Aorta (tissue), 5 donors: ENCODE results near the gene AKAP12. TPM values are rescaled to one million over a fixed set of nuclear protein-coding genes. Genes with fewer than 3 reads are reported as not detected.

Experiments
- ATAC-seq: fragments of 200-7000 bp; cut with Tn5 transposase; one replicate; pipeline ENCODE4 v1.9.1; 2022; ENCODE audit warnings: moderate library complexity; ENCODE audit not compliant: low FRiP score
- DNase-seq, 2 donors: peaks; one replicate each; pipeline ENCODE4 v3.0.0-alpha.2; 2020
- H3K27ac ChIP-seq, 2 donors: one replicate each; pipeline ENCODE4 v1.5.1; 2013; ENCODE audit warnings: low read length in 2 of 2, mild to moderate bottlenecking in 2 of 2, moderate library complexity in 2 of 2, control low read depth in 1 of 2, inconsistent platforms in 1 of 2, low read depth in 1 of 2
- H3K27me3 ChIP-seq, 2 donors: one replicate each; pipeline ENCODE4 v1.6.1; 2013; ENCODE audit warnings: control low read depth in 1 of 2, low read length in 1 of 2, mild to moderate bottlenecking in 1 of 2, moderate library complexity in 1 of 2; ENCODE audit not compliant: insufficient read depth in 2 of 2, control insufficient read depth in 1 of 2
- H3K36me3 ChIP-seq, 2 donors: one replicate each; pipeline ENCODE4 v1.6.1; 2013; ENCODE audit warnings: control low read depth in 1 of 2, low read length in 1 of 2, mild to moderate bottlenecking in 1 of 2; ENCODE audit not compliant: insufficient read depth in 2 of 2, control insufficient read depth in 1 of 2
- H3K4me1 ChIP-seq, 2 donors: one replicate each; pipeline ENCODE4 v1.6.1; 2013; ENCODE audit warnings: low read length in 2 of 2, control low read depth in 1 of 2, mild to moderate bottlenecking in 1 of 2, moderate library complexity in 1 of 2; ENCODE audit not compliant: insufficient read depth in 2 of 2, control insufficient read depth in 1 of 2
- H3K4me3 ChIP-seq, 2 donors: one replicate each; pipeline ENCODE4 v1.5.1; 2013; ENCODE audit warnings: low read length in 2 of 2, control low read depth in 1 of 2, mild to moderate bottlenecking in 1 of 2
- H3K9me3 ChIP-seq: one replicate; pipeline ENCODE4 v1.6.1; 2013; ENCODE audit warnings: mild to moderate bottlenecking, low read length; ENCODE audit not compliant: control insufficient read depth
- WGBS, 2 donors: extraction: QIAGEN DNeasy Blood & Tissue Kit; methylation state at CpG; one replicate each; pipeline ENCODE4 v1.1.7; 2013; 5-methylcytosine and 5-hydroxymethylcytosine counted together
- intact Hi-C, 2 donors: fragments of 100-400 bp; cut with DNase I; formaldehyde crosslinking; loops; one replicate each; pipeline versions ENCODE4 v1.14.2 to v1.15.0; 2022
- polyA plus RNA-seq, 2 donors: library from polyadenylated mRNA; stranded (reverse); fragments of 200-250 nt; gene quantifications; one replicate each; pipeline ENCODE4 v1.2.3, GENCODE V29; 2013
- total RNA-seq, 2 donors: library from RNA; stranded (reverse); fragmentation: NEBNext Ultra II Directional; extraction: Animal tissue kit (Norgen Biotek cat#: 25700); gene quantifications; one replicate each; pipeline ENCODE4 v1.2.1, GENCODE V29; 2021
- donor health status: healthy with polysubstance abuse.
- donor health status: Bipolar disorder and iron deficiency.
- donor health status: DM: no; HTN: no; CAD: no.
- donor health status: DM: no; HTN: no; CAD: no.
- donor health status: DM: yes; HTN: yes; CAD: no.

Gene AKAP12
- total and polyA plus RNA-seq, 4 donors: 19.2 to 101 (median 73.5) TPM

DNA sequence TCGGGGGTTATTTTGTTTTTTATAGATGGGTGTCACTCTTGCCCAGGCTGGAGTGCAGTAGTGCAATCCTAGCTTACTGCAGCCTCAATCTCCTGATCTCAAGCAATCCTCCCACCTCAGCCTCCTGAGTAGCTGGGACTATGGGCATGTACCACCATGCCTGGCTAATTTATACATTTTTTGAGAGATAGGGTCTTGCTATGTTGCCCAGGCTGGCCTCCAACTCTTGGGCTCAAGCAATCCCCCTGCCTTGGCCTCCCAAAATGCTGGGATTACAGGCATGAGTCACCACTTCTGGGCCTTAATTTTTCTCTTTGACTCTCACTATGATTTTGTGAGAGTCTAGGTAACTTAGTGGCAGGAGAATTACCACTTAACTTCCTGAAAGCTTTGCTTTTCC lies 23.3 kb downstream of the AKAP12 start:
- DNase-seq (no peak), ATAC-seq (no peak)
- Histone ChIP-seq H3K9me3 (no peaks in the 10 kb centered on the region), H3K4me3 (no peak overlapping the region), H3K4me1 (peaks cover 0 to under 1% of the 10 kb centered on the region in 2 donors), H3K27me3 (no peaks in the 10 kb centered on the region), H3K36me3 (no peaks in the 10 kb centered on the region), H3K27ac (no peak overlapping the region)
- WGBS, 2 donors: 69 to 88% methylated on average over 1 of the region's 1 CpG
- intact Hi-C loops: no loop called here

DNA sequence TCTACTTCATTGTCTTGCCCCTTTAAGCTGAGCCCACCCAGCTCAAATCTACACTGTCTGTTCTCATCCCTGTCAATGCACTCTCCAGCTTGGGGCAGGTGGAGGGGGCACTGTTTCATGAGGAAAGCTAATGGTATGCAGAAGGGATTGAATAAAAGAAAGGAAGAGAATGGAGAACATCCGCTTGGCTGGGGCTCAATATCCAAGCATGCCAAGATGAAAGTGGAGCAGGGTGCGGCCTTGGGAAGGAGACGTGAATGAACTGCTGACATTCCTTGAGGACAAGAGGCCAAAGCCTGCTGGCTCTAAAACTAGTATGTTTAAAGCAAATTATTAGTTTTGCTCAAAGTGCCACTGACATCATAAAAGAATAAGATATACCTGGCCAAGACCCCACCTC lies 24.2 kb downstream of the AKAP12 start:
- no peak for ATAC-seq
- DNase-seq: peak in 1 of 2 donors; percentile 55
- intact Hi-C loops: no loop called here

GRCh38 chr6:151265282-151265681 lies 25.5 kb downstream of the AKAP12 start:
- no peaks in the 10 kb centered on the region for H3K9me3 ChIP-seq
- ATAC-seq (no peak), DNase-seq (no peak)
- intact Hi-C loops: no loop called here
- no peaks in the 10 kb centered on the region for H3K4me1 ChIP-seq
- H3K27ac ChIP-seq: no peak overlapping the region
- no peaks in the 10 kb centered on the region for H3K36me3 ChIP-seq
- no peaks in the 10 kb centered on the region for H3K27me3 ChIP-seq
- H3K4me3 ChIP-seq: no peak overlapping the region

More for the DNA sequence above, 24.2 kb downstream of the AKAP12 start:
- WGBS, 2 donors: 56 to 79% methylated on average over 3 of the region's 3 CpGs
- Histone ChIP-seq H3K36me3 (no peaks in the 10 kb centered on the region), H3K9me3 (no peaks in the 10 kb centered on the region), H3K4me1 (no peaks in the 10 kb centered on the region), H3K27me3 (no peaks in the 10 kb centered on the region), H3K4me3 (no peak overlapping the region), H3K27ac (no peak overlapping the region)

GRCh38 chr6:151269321-151269995 lies 29.7 kb downstream of the AKAP12 start:
- no peak for DNase-seq

DNA sequence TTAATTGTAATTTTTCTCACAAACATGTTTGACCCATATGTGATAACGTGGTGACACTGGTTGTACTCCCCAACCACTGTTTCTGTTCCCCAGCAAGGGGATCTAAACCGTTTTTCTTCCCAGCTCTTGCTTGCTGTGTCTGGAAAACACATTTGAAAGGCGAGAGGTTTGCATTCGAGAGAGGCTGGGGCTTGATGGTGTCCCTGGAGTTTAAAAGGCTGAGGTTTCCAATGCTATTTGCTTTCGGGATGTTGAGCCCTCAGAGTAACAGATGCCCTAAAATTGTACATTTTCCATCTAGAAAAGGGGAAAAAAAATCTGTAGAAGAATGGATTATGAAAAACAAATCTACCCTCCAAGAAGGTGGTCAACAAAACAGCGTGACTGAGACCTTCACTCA lies 35.4 kb downstream of the AKAP12 start:
- Histone ChIP-seq H3K4me3 (no peak overlapping the region), H3K9me3 (no peaks in the 10 kb centered on the region), H3K27ac (no peak overlapping the region), H3K36me3 (no peaks in the 10 kb centered on the region), H3K27me3 (no peaks in the 10 kb centered on the region), H3K4me1 (no peaks in the 10 kb centered on the region)
- 87 to 91% methylated on average over 6 of the region's 6 CpGs for WGBS, 2 donors
- DNase-seq (no peak), ATAC-seq (no peak)
- intact Hi-C loops: no loop called here

More at GRCh38 chr6:151269321-151269995, 29.7 kb downstream of the AKAP12 start:
- H3K36me3 ChIP-seq: no peaks in the 10 kb centered on the region
- H3K4me1 ChIP-seq: no peaks in the 10 kb centered on the region
- no peak overlapping the region for H3K27ac ChIP-seq
- H3K27me3 ChIP-seq: no peaks in the 10 kb centered on the region
- intact Hi-C loops: no loop called here
- H3K4me3 ChIP-seq: no peak overlapping the region
- no peak for ATAC-seq
- WGBS, 2 donors: 71 to 75% methylated on average over 4 of the region's 4 CpGs
- no peaks in the 10 kb centered on the region for H3K9me3 ChIP-seq

DNA sequence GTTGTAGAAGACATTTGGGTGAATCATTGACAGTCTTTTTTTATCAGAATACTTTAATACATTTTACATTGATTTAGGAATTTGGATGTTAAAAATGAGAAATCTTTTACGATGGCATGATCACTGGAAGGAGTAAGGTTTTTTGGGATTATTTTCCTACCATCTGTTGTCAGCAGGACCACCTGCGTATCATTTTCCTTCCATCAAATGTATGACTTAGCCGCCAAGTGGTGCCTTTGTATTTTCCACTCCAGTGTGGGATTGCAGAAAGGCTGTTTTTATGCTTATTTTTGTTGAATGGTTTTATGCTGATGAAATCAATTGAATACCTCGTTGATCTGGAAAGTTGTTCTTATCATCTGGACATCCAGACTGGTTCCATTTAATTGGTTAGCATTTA lies 35.8 kb downstream of the AKAP12 start:
- DNase-seq: no peak
- intact Hi-C loops: no loop called here
- Histone ChIP-seq H3K27me3 (no peaks in the 10 kb centered on the region), H3K27ac (no peak overlapping the region), H3K36me3 (no peaks in the 10 kb centered on the region), H3K4me1 (no peaks in the 10 kb centered on the region), H3K9me3 (no peaks in the 10 kb centered on the region), H3K4me3 (no peak overlapping the region)
- WGBS, 2 donors: 84 to 90% methylated on average over 4 of the region's 4 CpGs
- ATAC-seq: no peak

DNA sequence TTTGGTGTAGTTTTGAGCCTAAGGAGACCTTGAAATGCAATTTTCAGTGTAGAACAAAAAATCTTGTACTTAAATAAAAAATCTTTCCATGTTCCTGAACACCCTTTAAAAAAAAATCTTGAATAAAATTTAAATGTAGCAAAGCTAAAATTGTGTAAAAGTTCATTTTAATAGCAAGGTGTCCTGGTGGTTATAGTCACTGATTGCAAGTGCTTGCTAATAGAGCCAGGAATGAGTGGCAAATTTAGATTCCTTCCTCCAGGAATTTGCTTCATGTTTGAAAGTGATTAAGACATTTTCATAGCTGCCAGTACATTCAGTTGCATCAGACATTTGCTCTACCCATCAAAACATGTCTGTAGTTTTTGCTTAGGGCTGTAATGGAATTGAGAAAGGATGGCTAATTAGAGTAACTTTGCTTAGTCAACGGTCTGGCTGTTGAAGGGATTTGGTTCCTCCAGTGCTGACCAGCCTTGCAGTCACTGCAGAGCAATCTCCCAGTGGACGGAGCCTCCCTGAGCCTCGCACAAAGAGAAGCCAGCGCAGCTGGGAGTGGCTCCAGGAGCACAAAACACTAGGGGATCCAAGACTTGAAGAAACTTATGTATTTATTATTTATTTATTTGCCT lies 36.5 kb downstream of the AKAP12 start:
- no peaks in the 10 kb centered on the region for H3K36me3 ChIP-seq
- 39 to 43% methylated on average over 4 of the region's 4 CpGs for WGBS, 2 donors
- DNase-seq (peak in 1 of 2 donors; percentile 81), ATAC-seq (peak; percentile 64)
- H3K4me3 ChIP-seq: no peak overlapping the region
- no peaks in the 10 kb centered on the region for H3K4me1 ChIP-seq
- intact Hi-C loops: no loop called here
- no peak overlapping the region for H3K27ac ChIP-seq
- no peaks in the 10 kb centered on the region for H3K9me3 ChIP-seq
- H3K27me3 ChIP-seq: no peaks in the 10 kb centered on the region

GRCh38 chr6:151279891-151280290 lies 40.1 kb downstream of the AKAP12 start:
- Histone ChIP-seq H3K4me3 (no peak overlapping the region), H3K9me3 (no peaks in the 10 kb centered on the region), H3K27me3 (no peaks in the 10 kb centered on the region), H3K36me3 (no peaks in the 10 kb centered on the region), H3K27ac (no peak overlapping the region), H3K4me1 (no peaks in the 10 kb centered on the region)
- 97 to 100% methylated on average over 2 of the region's 2 CpGs for WGBS, 2 donors
- intact Hi-C loops: no loop called here
- ATAC-seq (no peak), DNase-seq (no peak)

DNA sequence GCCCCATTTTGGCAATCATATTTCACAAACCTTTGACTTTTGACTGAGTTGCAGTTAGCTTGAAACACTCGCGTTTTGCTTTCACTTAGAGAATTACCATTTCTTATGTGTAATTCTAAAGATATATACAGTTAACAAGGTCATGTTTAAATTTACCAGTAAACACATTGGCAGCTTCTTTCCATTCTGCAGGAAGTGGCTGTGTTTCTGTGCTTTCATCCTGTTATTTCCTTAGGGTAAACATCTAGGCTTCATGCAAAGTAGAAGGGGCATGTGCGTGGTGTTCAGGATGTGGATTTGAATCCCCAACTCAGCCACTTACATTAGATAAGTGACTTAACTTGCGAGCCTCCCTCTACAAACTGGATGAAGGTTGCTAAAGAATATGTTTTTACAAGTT lies 41.1 kb downstream of the AKAP12 start:
- intact Hi-C loops: no loop called here
- ATAC-seq: no peak
- Histone ChIP-seq H3K27me3 (no peaks in the 10 kb centered on the region), H3K9me3 (no peaks in the 10 kb centered on the region), H3K4me1 (no peaks in the 10 kb centered on the region), H3K27ac (no peak overlapping the region), H3K4me3 (no peak overlapping the region), H3K36me3 (no peaks in the 10 kb centered on the region)
- no peak for DNase-seq
- WGBS, 2 donors: 74 to 77% methylated on average over 4 of the region's 4 CpGs
